ENCODE data around the gene RIN1.

DNA sequence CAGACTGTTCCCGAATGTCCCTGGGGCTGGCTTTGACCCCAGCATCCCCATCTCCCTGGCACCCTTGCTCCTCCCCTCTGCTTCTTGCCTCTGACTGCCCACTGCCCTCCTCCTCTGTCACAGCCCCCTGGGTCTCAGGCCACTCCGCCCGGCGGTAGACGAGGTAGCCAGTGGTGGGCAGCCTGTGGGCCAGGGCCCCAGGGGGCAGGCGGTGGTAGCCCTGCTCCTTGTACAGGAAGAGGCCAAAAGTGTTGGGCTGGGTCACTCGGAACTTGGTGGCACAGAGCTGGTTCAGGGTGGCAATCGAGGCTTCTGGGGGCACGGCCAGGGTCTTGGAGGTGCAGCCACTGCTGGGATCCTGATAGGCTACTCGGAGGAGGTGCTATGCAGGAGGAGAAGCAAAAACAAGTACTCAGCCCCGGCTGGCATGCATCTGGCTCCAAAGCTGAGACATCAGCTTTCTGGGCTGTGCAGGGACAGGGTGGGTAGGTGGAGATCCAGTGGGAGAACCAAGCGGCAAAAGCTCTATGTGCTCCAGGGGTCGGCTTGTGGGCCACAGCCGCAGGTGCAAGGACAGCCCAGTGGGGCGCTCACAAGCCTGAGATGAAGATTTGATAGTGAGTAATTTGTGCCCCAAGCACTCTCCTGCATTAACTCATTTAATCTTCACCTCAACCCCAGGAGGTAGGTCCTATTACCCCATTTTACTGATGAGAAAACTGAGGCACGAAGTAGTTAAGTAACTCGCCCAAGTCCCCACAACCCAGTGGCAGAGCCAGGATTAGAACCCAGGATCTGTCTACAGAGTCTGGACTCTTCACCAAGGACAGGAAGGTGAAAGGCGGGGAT, 3.6 kb downstream of the RIN1 start:
- TF ChIP-seq, protein P1, sequence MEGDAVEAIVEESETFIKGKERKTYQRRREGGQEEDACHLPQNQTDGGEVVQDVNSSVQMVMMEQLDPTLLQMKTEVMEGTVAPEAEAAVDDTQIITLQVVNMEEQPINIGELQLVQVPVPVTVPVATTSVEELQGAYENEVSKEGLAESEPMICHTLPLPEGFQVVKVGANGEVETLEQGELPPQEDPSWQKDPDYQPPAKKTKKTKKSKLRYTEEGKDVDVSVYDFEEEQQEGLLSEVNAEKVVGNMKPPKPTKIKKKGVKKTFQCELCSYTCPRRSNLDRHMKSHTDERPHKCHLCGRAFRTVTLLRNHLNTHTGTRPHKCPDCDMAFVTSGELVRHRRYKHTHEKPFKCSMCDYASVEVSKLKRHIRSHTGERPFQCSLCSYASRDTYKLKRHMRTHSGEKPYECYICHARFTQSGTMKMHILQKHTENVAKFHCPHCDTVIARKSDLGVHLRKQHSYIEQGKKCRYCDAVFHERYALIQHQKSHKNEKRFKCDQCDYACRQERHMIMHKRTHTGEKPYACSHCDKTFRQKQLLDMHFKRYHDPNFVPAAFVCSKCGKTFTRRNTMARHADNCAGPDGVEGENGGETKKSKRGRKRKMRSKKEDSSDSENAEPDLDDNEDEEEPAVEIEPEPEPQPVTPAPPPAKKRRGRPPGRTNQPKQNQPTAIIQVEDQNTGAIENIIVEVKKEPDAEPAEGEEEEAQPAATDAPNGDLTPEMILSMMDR (IDR thresholded peaks at IDR 0.05 in 8 of 11, conservative IDR thresholded peaks at IDR 0.05 in 3 of 11): no peak
- TF ChIP-seq POLR2AphosphoS5 (IDR thresholded peaks at IDR 0.05): no peak
- no peak for TF ChIP-seq POLR2A (IDR thresholded peaks at IDR 0.05)
